ENCODE data around the gene ALDH6A1. TPM values are rescaled to one million over a fixed set of nuclear protein-coding genes. Genes with fewer than 3 reads are reported as not detected.
A peak's percentile ranks its signal among the peaks of the same experiment; 100 is the strongest.

Gene ALDH6A1
- total RNA-seq, 1 donor from 2014 or later = 17.1 TPM

DNA sequence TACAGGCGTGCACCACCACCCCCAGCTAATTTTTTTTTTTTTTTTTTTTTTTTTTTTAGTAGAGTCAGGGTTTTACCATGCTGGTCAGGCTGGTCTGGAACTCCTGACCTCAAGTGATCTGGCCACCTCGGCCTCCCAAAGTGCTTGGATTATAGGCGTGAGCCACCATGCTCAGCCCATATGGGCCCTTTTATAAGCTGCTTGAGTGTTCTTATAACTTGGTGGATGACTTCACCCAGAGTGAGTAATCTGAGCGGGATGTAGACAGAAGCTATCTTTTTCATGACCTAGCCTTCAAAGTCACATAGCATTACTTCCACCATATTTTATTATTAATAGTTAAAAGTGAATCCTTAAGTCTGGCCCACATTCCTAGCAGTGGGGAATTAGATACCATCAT lies 48.7 kb downstream of the ALDH6A1 start:
- no peak overlapping the region for H3K27ac Mint-ChIP-seq (ENCODE audit: unreplicated experiment)
- H3K4me3 Mint-ChIP-seq (ENCODE audit: unreplicated experiment) = no peak overlapping the region
- H3K27me3 Mint-ChIP-seq (ENCODE audit: unreplicated experiment) = no peaks in the 10 kb centered on the region
- H3K9me3 Mint-ChIP-seq (ENCODE audit: unreplicated experiment) = no peaks in the 10 kb centered on the region
- DNase-seq (ENCODE audit: low spot score) = no peak
- H3K36me3 Mint-ChIP-seq (ENCODE audit: low read depth, unreplicated experiment) = no peaks in the 10 kb centered on the region
- H3K4me1 Mint-ChIP-seq (ENCODE audit: unreplicated experiment) = no peaks in the 10 kb centered on the region
- TF ChIP-seq CTCF (IDR thresholded peaks at IDR 0.05; ENCODE audit: unreplicated experiment) = no peak

- Mint-ChIP-seq H3K27ac (ENCODE audit: unreplicated experiment) (no peak overlapping the region), H3K4me1 (ENCODE audit: unreplicated experiment) (no peaks in the 10 kb centered on the region), H3K36me3 (ENCODE audit: low read depth, unreplicated experiment) (no peaks in the 10 kb centered on the region), H3K9me3 (ENCODE audit: unreplicated experiment) (no peaks in the 10 kb centered on the region), H3K4me3 (ENCODE audit: unreplicated experiment) (no peak overlapping the region), H3K27me3 (ENCODE audit: unreplicated experiment) (no peaks in the 10 kb centered on the region)
- DNase-seq (ENCODE audit: low spot score) = no peak
- TF ChIP-seq CTCF (IDR thresholded peaks at IDR 0.05; ENCODE audit: unreplicated experiment) = no peak
Measured at GRCh38 chr14:74034572-74034971, 49.7 kb downstream of the ALDH6A1 start.

DNA sequence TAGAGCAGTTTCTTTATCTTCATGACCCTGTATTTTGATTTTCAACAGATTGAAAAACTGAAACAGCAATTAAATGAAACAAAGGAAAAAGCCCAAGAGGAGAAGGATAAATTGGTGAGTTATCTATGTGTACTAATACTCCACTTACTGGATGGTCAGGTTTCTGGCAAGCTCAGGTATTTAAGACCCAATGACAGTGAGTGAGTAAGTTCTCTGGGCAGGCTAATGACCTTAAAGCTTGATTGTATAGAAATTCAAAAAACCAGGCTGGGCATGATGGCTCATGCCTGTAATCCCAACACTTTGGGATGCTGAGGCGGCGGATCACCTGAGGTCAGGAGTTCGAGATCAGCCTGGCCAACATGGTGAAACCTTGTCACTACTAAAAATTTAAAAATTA lies 55.1 kb downstream of the ALDH6A1 start:
- Mint-ChIP-seq H3K9me3 (ENCODE audit: unreplicated experiment) (no peaks in the 10 kb centered on the region), H3K4me1 (ENCODE audit: unreplicated experiment) (no peaks in the 10 kb centered on the region), H3K27ac (ENCODE audit: unreplicated experiment) (no peak overlapping the region), H3K27me3 (ENCODE audit: unreplicated experiment) (no peaks in the 10 kb centered on the region), H3K4me3 (ENCODE audit: unreplicated experiment) (no peak overlapping the region), H3K36me3 (ENCODE audit: low read depth, unreplicated experiment) (no peaks in the 10 kb centered on the region)
- DNase-seq (ENCODE audit: low spot score) = no peak
- no peak for TF ChIP-seq CTCF (IDR thresholded peaks at IDR 0.05; ENCODE audit: unreplicated experiment)

DNA sequence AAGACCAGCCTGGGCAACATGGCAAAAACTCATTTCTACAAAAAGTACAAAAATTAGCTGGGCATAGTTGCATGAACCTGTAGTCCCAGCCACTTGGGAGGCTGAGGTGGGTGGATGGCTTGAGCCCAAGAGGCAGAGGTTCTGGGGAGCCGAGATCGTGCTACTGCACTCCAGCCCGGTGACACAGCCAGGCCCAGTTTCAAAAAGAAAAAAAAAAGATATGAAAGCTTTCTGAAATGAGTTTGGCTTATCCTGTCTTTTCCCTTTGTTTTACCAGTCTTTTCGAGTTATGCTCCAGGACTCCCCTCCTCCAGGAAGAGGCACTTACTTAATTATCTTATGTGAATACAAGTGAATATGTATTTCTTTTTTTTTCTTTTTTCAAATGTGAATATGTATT lies 61.9 kb downstream of the ALDH6A1 start:
- Mint-ChIP-seq H3K9me3 (ENCODE audit: unreplicated experiment) (no peaks in the 10 kb centered on the region), H3K27me3 (ENCODE audit: unreplicated experiment) (no peaks in the 10 kb centered on the region), H3K27ac (ENCODE audit: unreplicated experiment) (no peak overlapping the region), H3K4me3 (ENCODE audit: unreplicated experiment) (no peak overlapping the region), H3K4me1 (ENCODE audit: unreplicated experiment) (peaks cover 9% of the 10 kb centered on the region), H3K36me3 (ENCODE audit: low read depth, unreplicated experiment) (peaks cover 4% of the 10 kb centered on the region)
- no peak for TF ChIP-seq CTCF (IDR thresholded peaks at IDR 0.05; ENCODE audit: unreplicated experiment)
- DNase-seq (ENCODE audit: low spot score) = no peak

DNA sequence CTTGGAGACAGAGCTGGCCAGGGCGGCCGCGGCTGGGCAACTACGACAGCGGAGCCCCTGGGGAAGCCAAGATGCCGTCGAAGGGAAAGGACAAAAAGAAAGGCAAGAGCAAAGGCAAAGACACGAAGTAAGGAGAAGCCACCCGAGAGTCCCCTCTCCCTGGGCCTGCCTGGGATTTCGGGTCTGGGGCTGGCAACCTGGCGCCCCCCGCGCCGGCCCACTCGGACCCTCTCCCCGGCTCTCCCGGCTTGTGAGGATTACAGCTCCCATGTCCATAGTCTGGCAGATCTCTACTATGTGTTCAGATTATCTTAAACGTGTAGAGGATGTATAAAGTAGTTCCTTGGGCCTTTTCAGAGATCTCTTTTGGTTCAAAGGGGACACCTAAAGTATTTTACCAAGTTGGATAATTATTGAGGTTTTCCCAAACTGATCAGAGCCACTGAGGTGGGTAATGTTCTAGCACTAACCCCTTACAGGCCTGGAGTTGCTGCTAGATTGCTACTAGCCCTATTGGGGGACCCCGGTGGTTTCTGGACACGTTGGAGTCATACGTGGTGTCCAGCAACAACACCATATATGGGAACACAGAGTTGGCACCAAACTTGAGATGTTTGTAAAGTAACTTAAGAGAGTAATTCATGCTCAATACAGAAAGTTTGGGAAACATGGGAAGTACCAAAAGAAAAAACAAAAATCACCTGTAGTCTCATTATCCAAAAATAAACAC lies 64.7 kb downstream of the ALDH6A1 start:
- H3K27me3 Mint-ChIP-seq (ENCODE audit: unreplicated experiment) = no peaks in the 10 kb centered on the region
- peaks cover 4% of the 10 kb centered on the region for H3K36me3 Mint-ChIP-seq (ENCODE audit: low read depth, unreplicated experiment)
- peak overlapping the region; percentile 82 for H3K27ac Mint-ChIP-seq (ENCODE audit: unreplicated experiment)
- no peaks in the 10 kb centered on the region for H3K9me3 Mint-ChIP-seq (ENCODE audit: unreplicated experiment)
- DNase-seq (ENCODE audit: low spot score) = no peak
- H3K4me1 Mint-ChIP-seq (ENCODE audit: unreplicated experiment) = peaks cover 12% of the 10 kb centered on the region
- TF ChIP-seq CTCF (IDR thresholded peaks at IDR 0.05; ENCODE audit: unreplicated experiment) = no peak
- peak overlapping the region; percentile 93 for H3K4me3 Mint-ChIP-seq (ENCODE audit: unreplicated experiment)
